Osteoblast (primary cell): Measurements from ENCODE around the gene CREG2. TPM values are rescaled to one million over a fixed set of nuclear protein-coding genes. Genes with fewer than 3 reads are reported as not detected.

Experiments used
- DNase-seq: peaks from one replicate; pipeline ENCODE4 v3.0.0; 2011; ENCODE audit warnings: low spot score, mixed read lengths; ENCODE audit not compliant: insufficient read length; ENCODE audit errors: missing footprints
- H2AFZ ChIP-seq: 2 replicates; pipeline ENCODE4 v1.6.0; 2011; ENCODE audit warnings: mild to moderate bottlenecking, low read length
- H3K27ac ChIP-seq: 2 replicates; pipeline ENCODE4 v1.5.1; 2011; ENCODE audit warnings: mild to moderate bottlenecking, low read depth, low read length, moderate library complexity
- H3K27me3 ChIP-seq: 2 replicates; pipeline ENCODE4 v1.6.0; 2012; ENCODE audit warnings: mild to moderate bottlenecking, control low read depth, inconsistent platforms, low read length, moderate library complexity; ENCODE audit not compliant: insufficient read depth
- H3K36me3 ChIP-seq: 2 replicates; pipeline ENCODE4 v1.5.1; 2011; ENCODE audit warnings: mild to moderate bottlenecking, low read length, control low read depth, moderate library complexity; ENCODE audit not compliant: insufficient read depth
- H3K4me1 ChIP-seq: 2 replicates; pipeline ENCODE4 v1.5.1; 2011; ENCODE audit warnings: mild to moderate bottlenecking, low read length, control low read depth, moderate library complexity; ENCODE audit not compliant: insufficient read depth
- H3K4me2 ChIP-seq: 2 replicates; pipeline ENCODE4 v1.6.0; 2011; ENCODE audit warnings: mild to moderate bottlenecking, low read length; ENCODE audit not compliant: insufficient read depth
- H3K4me3 ChIP-seq: fragments of 200-600 bp; sonication (generic); 3 replicates; pipeline ENCODE4 v1.5.1; 2012; ENCODE audit warnings: mild to moderate bottlenecking, low read length, inconsistent platforms; ENCODE audit not compliant: insufficient read depth
- H3K79me2 ChIP-seq: 2 replicates; pipeline ENCODE4 v1.6.0; 2012; ENCODE audit warnings: mild to moderate bottlenecking, low read length, control low read depth, inconsistent platforms; ENCODE audit not compliant: insufficient read depth
- H3K9me3 ChIP-seq: 2 replicates; pipeline ENCODE4 v1.5.1; 2011; ENCODE audit warnings: low read depth, low read length, control low read depth
- H4K20me1 ChIP-seq: 2 replicates; pipeline ENCODE4 v1.6.0; 2012; ENCODE audit warnings: mild to moderate bottlenecking, low read length, control low read depth; ENCODE audit not compliant: insufficient read depth
- CTCF ChIP-seq: IDR thresholded peaks from 2 replicates; pipeline ENCODE4 v1.5.1; 2011; ENCODE audit warnings: mild to moderate bottlenecking, low read depth, low read length, moderate library complexity; ENCODE audit errors: extremely low read depth
- total RNA-seq: library from RNA; depleted of rRNA; stranded (reverse); fragments of >200 nt; gene quantifications from 2 replicates; pipeline ENCODE4 v1.2.3, GENCODE V29; 2012

Gene CREG2
- total RNA-seq, 1 donor: 0.36 TPM

GRCh38 chr2:101371636-101372035 is 15.7 kb downstream of the CREG2 start:
- no peaks in the 10 kb centered on the region for H3K27me3 ChIP-seq
- H3K4me2 ChIP-seq: no peak overlapping the region
- no peak for DNase-seq
- no peaks in the 10 kb centered on the region for H3K9me3 ChIP-seq
- no peaks in the 10 kb centered on the region for H3K4me1 ChIP-seq
- H3K4me3 ChIP-seq: no peak overlapping the region
- H4K20me1 ChIP-seq: no peaks in the 10 kb centered on the region
- H3K36me3 ChIP-seq: no peaks in the 10 kb centered on the region
- H3K79me2 ChIP-seq: no peaks in the 10 kb centered on the region
- H2AFZ ChIP-seq: no peak overlapping the region
- H3K27ac ChIP-seq: no peak overlapping the region
- TF ChIP-seq CTCF: no peak

GRCh38 chr2:101369100-101369499 is 18.2 kb downstream of the CREG2 start:
- Histone ChIP-seq H3K27ac (no peak overlapping the region), H3K27me3 (peaks cover 7% of the 10 kb centered on the region), H3K9me3 (no peaks in the 10 kb centered on the region), H2AFZ (no peak overlapping the region), H3K79me2 (no peaks in the 10 kb centered on the region), H4K20me1 (no peaks in the 10 kb centered on the region), H3K4me2 (no peak overlapping the region), H3K36me3 (no peaks in the 10 kb centered on the region), H3K4me3 (no peak overlapping the region), H3K4me1 (no peaks in the 10 kb centered on the region)
- TF ChIP-seq CTCF: no peak
- DNase-seq: no peak

GRCh38 chr2:101368376-101368775 is 18.9 kb downstream of the CREG2 start:
- no peak for DNase-seq
- no peaks in the 10 kb centered on the region for H3K9me3 ChIP-seq
- no peaks in the 10 kb centered on the region for H3K36me3 ChIP-seq
- no peak overlapping the region for H3K4me2 ChIP-seq
- no peak overlapping the region for H2AFZ ChIP-seq
- H3K27me3 ChIP-seq: peaks cover 8% of the 10 kb centered on the region
- H3K4me1 ChIP-seq: no peaks in the 10 kb centered on the region
- H3K27ac ChIP-seq: no peak overlapping the region
- H3K4me3 ChIP-seq: no peak overlapping the region
- H4K20me1 ChIP-seq: no peaks in the 10 kb centered on the region
- no peak for TF ChIP-seq CTCF
- H3K79me2 ChIP-seq: no peaks in the 10 kb centered on the region

GRCh38 chr2:101367508-101367907 is 19.8 kb downstream of the CREG2 start:
- H2AFZ ChIP-seq: no peak overlapping the region
- no peaks in the 10 kb centered on the region for H4K20me1 ChIP-seq
- no peak for TF ChIP-seq CTCF
- no peaks in the 10 kb centered on the region for H3K79me2 ChIP-seq
- no peak overlapping the region for H3K4me2 ChIP-seq
- no peaks in the 10 kb centered on the region for H3K9me3 ChIP-seq
- H3K27ac ChIP-seq: no peak overlapping the region
- no peaks in the 10 kb centered on the region for H3K4me1 ChIP-seq
- H3K4me3 ChIP-seq: no peak overlapping the region
- DNase-seq: no peak
- no peaks in the 10 kb centered on the region for H3K36me3 ChIP-seq
- H3K27me3 ChIP-seq: peaks cover 15% of the 10 kb centered on the region
